Memory B cell (primary cell): ENCODE results near the gene NF2.

Source experiments
- ATAC-seq: fragments of 150-1000 bp; cut with Tn5 transposase; 2 replicates; pipeline ENCODE4 v1.10.0; 2021; ENCODE audit warnings: low read depth, mild to moderate bottlenecking, moderate library complexity
- DNase-seq, 2 donors: peaks; one replicate each; pipeline ENCODE4 v3.0.0; 2022; ENCODE audit warnings: low spot score in 2 of 2
- H3K27ac Mint-ChIP-seq: one replicate; pipeline ENCODE4 v1.8.0; 2022; ENCODE audit warnings: mild to moderate bottlenecking, moderate library complexity, mixed read lengths
- H3K27me3 Mint-ChIP-seq: one replicate; pipeline ENCODE4 v1.8.0; 2022; ENCODE audit warnings: mixed read lengths
- H3K36me3 Mint-ChIP-seq: one replicate; pipeline ENCODE4 v1.8.0; 2022; ENCODE audit warnings: mild to moderate bottlenecking, mixed read lengths
- H3K4me1 Mint-ChIP-seq: one replicate; pipeline ENCODE4 v1.8.0; 2022; ENCODE audit warnings: mixed read lengths
- H3K4me3 Mint-ChIP-seq: one replicate; pipeline ENCODE4 v1.8.0; 2022; ENCODE audit warnings: mild to moderate bottlenecking, moderate library complexity, mixed read lengths
- H3K9me3 Mint-ChIP-seq: one replicate; pipeline ENCODE4 v1.8.0; 2022; ENCODE audit warnings: mixed read lengths

The NF2 gene

GRCh38 chr22:29741926-29742325 is 138.5 kb downstream of the NF2 start:
- Mint-ChIP-seq H3K36me3 (peaks cover 37% of the 10 kb centered on the region), H3K4me3 (no peak overlapping the region), H3K4me1 (peaks cover 2% of the 10 kb centered on the region), H3K27me3 (no peaks in the 10 kb centered on the region), H3K9me3 (no peaks in the 10 kb centered on the region), H3K27ac (no peak overlapping the region)
- ATAC-seq (no peak), DNase-seq (no peak)

- Mint-ChIP-seq H3K4me1 (peaks cover 2% of the 10 kb centered on the region), H3K9me3 (no peaks in the 10 kb centered on the region), H3K4me3 (no peak overlapping the region), H3K27ac (no peak overlapping the region), H3K36me3 (peaks cover 34% of the 10 kb centered on the region), H3K27me3 (no peaks in the 10 kb centered on the region)
- ATAC-seq (no peak), DNase-seq (no peak)
Measured at GRCh38 chr22:29742326-29742725, 138.9 kb downstream of the NF2 start.

GRCh38 chr22:29744902-29745301 is 141.5 kb downstream of the NF2 start:
- Mint-ChIP-seq H3K4me3 (no peak overlapping the region), H3K9me3 (no peaks in the 10 kb centered on the region), H3K27me3 (no peaks in the 10 kb centered on the region), H3K4me1 (peaks cover 8% of the 10 kb centered on the region), H3K27ac (no peak overlapping the region), H3K36me3 (peaks cover 40% of the 10 kb centered on the region)
- ATAC-seq: no peak
- no peak for DNase-seq

- Mint-ChIP-seq H3K4me3 (no peak overlapping the region), H3K36me3 (peaks cover 34% of the 10 kb centered on the region), H3K27ac (no peak overlapping the region), H3K9me3 (no peaks in the 10 kb centered on the region), H3K27me3 (no peaks in the 10 kb centered on the region), H3K4me1 (peaks cover 8% of the 10 kb centered on the region)
- DNase-seq (no peak), ATAC-seq (no peak)
Measured at GRCh38 chr22:29747832-29748231, 144.4 kb downstream of the NF2 start.
